ENCODE measurements around the gene LRRTM2. TPM values are rescaled to one million over a fixed set of nuclear protein-coding genes. Genes with fewer than 3 reads are reported as not detected.

The LRRTM2 gene
- total and polyA plus RNA-seq, 4 donors, result 0.04 to 1.9 (median 0.12) TPM

- peaks cover 0 to 9% (median 0%) of the 10 kb centered on the region in 5 donors for H3K4me1 ChIP-seq (ENCODE audit: control insufficient read depth in 5 of 5, insufficient read depth in 5 of 5, low read length in 5 of 5)
- H3K4me3 ChIP-seq, result no peak overlapping the region
- H3K27me3 ChIP-seq (ENCODE audit: control insufficient read depth in 3 of 3, insufficient read depth in 3 of 3, low read length in 2 of 3), result no peaks in the 10 kb centered on the region
- no peak overlapping the region for H3K9ac ChIP-seq (ENCODE audit: insufficient read depth in 1 of 2, low read length in 2 of 2)
- ATAC-seq (ENCODE audit: insufficient read depth, low FRiP score), result no peak
- H3K9me3 ChIP-seq (ENCODE audit: control insufficient read depth in 4 of 4, insufficient read depth in 3 of 4, low read length in 3 of 4), result peaks cover 0 to under 1% (median 0%) of the 10 kb centered on the region in 4 donors
- WGBS, 2 donors, result 95 to 100% methylated on average over 1 of the region's 1 CpG
- H3K36me3 ChIP-seq (ENCODE audit: control insufficient read depth in 4 of 4, insufficient read depth in 4 of 4, low read length in 4 of 4), result peaks cover 2 to 14% (median 9%) of the 10 kb centered on the region in 4 donors
- TF ChIP-seq CTCF (IDR thresholded peaks at IDR 0.05; ENCODE audit: control extremely low read depth, extremely low read depth), result no peak
- DNase-seq, result no peak
- no peak overlapping the region for H3K27ac ChIP-seq (ENCODE audit: low read depth in 1 of 2, low read length in 1 of 2)
Observed at GRCh38 chr5:138884094-138884493, 9.0 kb upstream of the LRRTM2 start.

- H3K27me3 ChIP-seq (ENCODE audit: control insufficient read depth in 3 of 3, insufficient read depth in 3 of 3, low read length in 2 of 3), result no peaks in the 10 kb centered on the region
- no peak overlapping the region for H3K27ac ChIP-seq (ENCODE audit: low read depth in 1 of 2, low read length in 1 of 2)
- peaks cover 0 to 9% (median 6%) of the 10 kb centered on the region in 4 donors for H3K36me3 ChIP-seq (ENCODE audit: control insufficient read depth in 4 of 4, insufficient read depth in 4 of 4, low read length in 4 of 4)
- H3K4me3 ChIP-seq, result no peak overlapping the region
- no peak for ATAC-seq (ENCODE audit: insufficient read depth, low FRiP score)
- TF ChIP-seq CTCF (IDR thresholded peaks at IDR 0.05; ENCODE audit: control extremely low read depth, extremely low read depth), result no peak
- no peak for DNase-seq
- H3K9me3 ChIP-seq (ENCODE audit: control insufficient read depth in 4 of 4, insufficient read depth in 3 of 4, low read length in 3 of 4), result no peaks in the 10 kb centered on the region
- no peak overlapping the region for H3K9ac ChIP-seq (ENCODE audit: insufficient read depth in 1 of 2, low read length in 2 of 2)
- H3K4me1 ChIP-seq (ENCODE audit: control insufficient read depth in 5 of 5, insufficient read depth in 5 of 5, low read length in 5 of 5), result peaks cover 0 to 9% (median 0%) of the 10 kb centered on the region in 5 donors
Observed at GRCh38 chr5:138883211-138883610, 8.1 kb upstream of the LRRTM2 start.

GRCh38 chr5:138878437-138879235 is 3.5 kb upstream of the LRRTM2 start:
- H3K27me3 ChIP-seq (ENCODE audit: control insufficient read depth in 3 of 3, insufficient read depth in 3 of 3, low read length in 2 of 3), result no peaks in the 10 kb centered on the region
- H3K4me3 ChIP-seq, result no peak overlapping the region
- peaks cover 0 to 2% (median 0%) of the 10 kb centered on the region in 4 donors for H3K36me3 ChIP-seq (ENCODE audit: control insufficient read depth in 4 of 4, insufficient read depth in 4 of 4, low read length in 4 of 4)
- no peak overlapping the region for H3K9ac ChIP-seq (ENCODE audit: insufficient read depth in 1 of 2, low read length in 2 of 2)
- no peaks in the 10 kb centered on the region for H3K9me3 ChIP-seq (ENCODE audit: control insufficient read depth in 4 of 4, insufficient read depth in 3 of 4, low read length in 3 of 4)
- WGBS, 2 donors, result 60 to 89% methylated on average over 7 of the region's 7 CpGs
- peaks cover 7 to 20% (median 10%) of the 10 kb centered on the region in 5 donors for H3K4me1 ChIP-seq (ENCODE audit: control insufficient read depth in 5 of 5, insufficient read depth in 5 of 5, low read length in 5 of 5)
- TF ChIP-seq CTCF (IDR thresholded peaks at IDR 0.05; ENCODE audit: control extremely low read depth, extremely low read depth), result no peak
- no peak overlapping the region for H3K27ac ChIP-seq (ENCODE audit: low read depth in 1 of 2, low read length in 1 of 2)
- ATAC-seq (ENCODE audit: insufficient read depth, low FRiP score) (no peak), DNase-seq (no peak)
